K562 (cell line): ENCODE results near the gene FTL. TPM values are rescaled to one million over a fixed set of nuclear protein-coding genes. Genes with fewer than 3 reads are reported as not detected.

ENCODE experiments used
- E2F6 ChIP-seq, 2 experiments: IDR thresholded peaks; 2 replicates each; pipeline ENCODE4 v1.6.1; 2011; ENCODE audit warnings: borderline replicate concordance in 1 of 2, control low read depth in 1 of 2, low read depth in 1 of 2, low read length in 1 of 2, mild to moderate bottlenecking in 1 of 2, mixed read lengths in 1 of 2, moderate library complexity in 1 of 2; ENCODE audit not compliant: insufficient read depth in 1 of 2, insufficient read length in 1 of 2, poor library complexity in 1 of 2, severe bottlenecking in 1 of 2; ENCODE audit errors: extremely low read depth in 1 of 2
- HDAC8 ChIP-seq: fragments of 450-650 bp; IDR thresholded peaks from 2 replicates; pipeline ENCODE4 v1.6.1; 2016; ENCODE audit warnings: mild to moderate bottlenecking, missing genetic modification characterization, moderate library complexity, missing compliant biosample characterization
- MGA ChIP-seq: fragments of 450-650 bp; IDR thresholded peaks from 2 replicates; pipeline ENCODE4 v1.6.1; 2016; ENCODE audit warnings: mild to moderate bottlenecking, moderate library complexity
- PCBP1 ChIP-seq: fragments of 200-400 bp; formaldehyde crosslinking; IDR thresholded peaks from 2 replicates; pipeline ENCODE4 v1.6.1; 2018; ENCODE audit warnings: mild to moderate bottlenecking, low read depth, low read length; ENCODE audit not compliant: poor library complexity, severe bottlenecking
- RBBP5 ChIP-seq: fragments of 200-600 bp; sonication (generic); IDR thresholded peaks from 2 replicates; pipeline ENCODE4 v1.6.1; 2012; ENCODE audit warnings: borderline replicate concordance, mild to moderate bottlenecking, low read length, control low read depth, inconsistent platforms; ENCODE audit not compliant: insufficient read depth, poor library complexity, severe bottlenecking
- RFX1 ChIP-seq: fragments of 450-650 bp; IDR thresholded peaks from 2 replicates; pipeline ENCODE4 v1.6.1; 2016; ENCODE audit warnings: mild to moderate bottlenecking, moderate library complexity
- RFX5 ChIP-seq: IDR thresholded peaks from 2 replicates; pipeline ENCODE4 v1.6.1; 2011; ENCODE audit warnings: low read depth, mild to moderate bottlenecking, improper control_type of control experiment, low read length
- SNRNP70 ChIP-seq: fragments of 200-400 bp; formaldehyde crosslinking; optimal IDR thresholded peaks from 2 replicates; pipeline ENCODE3; 2017; ENCODE audit warnings: low read depth, low read length
- SP2 ChIP-seq: IDR thresholded peaks from 2 replicates; pipeline ENCODE4 v1.6.1; 2011; ENCODE audit warnings: mild to moderate bottlenecking, low read depth, low read length, moderate library complexity; ENCODE audit not compliant: poor library complexity, severe bottlenecking; ENCODE audit errors: extremely low read depth
- TBL1XR1 ChIP-seq, 2 experiments: IDR thresholded peaks; 2 replicates each; pipeline ENCODE4 v1.6.1; 2012; ENCODE audit warnings: improper control_type of control experiment in 2 of 2, low read length in 2 of 2, mild to moderate bottlenecking in 1 of 2
- THRAP3 ChIP-seq: fragments of 450-650 bp; IDR thresholded peaks from 2 replicates; pipeline ENCODE4 v1.6.1; 2016; ENCODE audit warnings: mild to moderate bottlenecking, inconsistent platforms, borderline replicate concordance
- ZBTB8A ChIP-seq: fragments of 450-650 bp; IDR thresholded peaks from 2 replicates; pipeline ENCODE4 v1.6.1; 2018; ENCODE audit warnings: mild to moderate bottlenecking, moderate library complexity; ENCODE audit not compliant: partially characterized antibody
- polyA plus RNA-seq, 8 experiments: library from polyadenylated mRNA; depleted of rRNA in 4 of 8; stranded (reverse) in 5 of 8; unstranded in 3 of 8; fragments of >200 nt; fragmentation: Nextera tagmentation in 2 of 8; fragmentation: Illumina TruSeq in 1 of 8; extraction: Ambion mirVana in 2 of 8; extraction: Trizol in 1 of 8; gene quantifications; 2 replicates each; pipeline versions ENCODE4 v1.2.1 to v1.2.3, GENCODE V29; 2011 to 2014; ENCODE audit warnings: inconsistent platforms in 1 of 8, missing spikeins in 1 of 8
- total RNA-seq, 7 experiments: library from RNA; depleted of rRNA in 6 of 7; stranded (reverse); fragments of >200 nt in 6 of 7; fragmentation: Illumina TruSeq in 2 of 7; extraction: Trizol in 2 of 7; gene quantifications; 2 replicates each; pipeline versions ENCODE4 v1.2.1 to v1.2.3, GENCODE V29; 2011 to 2021; ENCODE audit warnings: low replicate concordance in 1 of 7

Gene FTL
- total and polyA plus RNA-seq, 9 of the 15 experiments (the other 6 are each of a cell fraction or from before 2014, with no cell fraction given), result 1,231 to 27,415 (median 3,965) TPM

- no peak for TF ChIP-seq PCBP1
- TF ChIP-seq SP2, result no peak
- no peak for TF ChIP-seq RFX5
- no peak for TF ChIP-seq MGA
- TF ChIP-seq THRAP3, result no peak
- no peak for TF ChIP-seq RFX1
- no peak for TF ChIP-seq SNRNP70
- TF ChIP-seq E2F6 (IDR thresholded peaks at IDR 0.05; ENCODE audit: borderline replicate concordance in 1 of 2, extremely low read depth in 1 of 2, insufficient read depth in 1 of 2, insufficient read length in 1 of 2, low read depth in 1 of 2, low read length in 1 of 2, poor library complexity in 1 of 2, severe bottlenecking in 1 of 2), result no peak
- no peak for TF ChIP-seq HDAC8 (tag)
- no peak for TF ChIP-seq ZBTB8A
- TF ChIP-seq TBL1XR1 (IDR thresholded peaks at IDR 0.05; ENCODE audit: low read length in 2 of 2), result no peak
- TF ChIP-seq RBBP5, result no peak
Measured at GRCh38 chr19:48970923-48971395, 5.8 kb downstream of the FTL start (continued).
